B cell (primary cell): ENCODE results near the gene ABCA6. TPM values are rescaled to one million over a fixed set of nuclear protein-coding genes. Genes with fewer than 3 reads are reported as not detected.

Experiments
- ATAC-seq: fragments of 200-7000 bp; cut with Tn5 transposase; one replicate; pipeline ENCODE4 v1.10.0; 2021; ENCODE audit warnings: low read depth, mild to moderate bottlenecking, moderate number of reproducible peaks, moderate library complexity
- CTCF ChIA-PET: fragments of 350-600 bp; sonication (Branson Sonifier 250); formaldehyde crosslinking; loops from one replicate; lab custom pipeline; 2021; ENCODE audit warnings: antibody characterized with exemption, inconsistent platforms; lab: Charles Lee
- POLR2A ChIA-PET: fragments of 350-600 bp; sonication (Branson Sonifier 250); formaldehyde crosslinking; loops from one replicate; lab custom pipeline; 2021; ENCODE audit warnings: antibody characterized with exemption; lab: Charles Lee
- DNase-seq: peaks from one replicate; pipeline ENCODE4 v3.0.0; 2013
- H2AFZ ChIP-seq: 2 replicates; pipeline ENCODE4 v1.6.1; 2012; ENCODE audit warnings: mild to moderate bottlenecking, low read depth, low read length; ENCODE audit not compliant: insufficient read depth, poor library complexity, severe bottlenecking
- H3K27ac ChIP-seq, 2 donors: 1 replicate in 1 of 2; 2 replicates in 1 of 2; pipeline ENCODE4 v1.5.1; 2012 to 2013; ENCODE audit warnings: low read length in 2 of 2, mild to moderate bottlenecking in 2 of 2, moderate library complexity in 1 of 2
- H3K27me3 ChIP-seq, 4 experiments: fragments of 200-600 bp in 1 of 4; sonication (generic) in 1 of 4; replicated peaks in 1 of 4; 1 replicate in 2 of 4; 2 replicates in 2 of 4; pipeline versions ENCODE4 v1.6.1 to v1.7.0; 2013 to 2016; ENCODE audit warnings: low read length in 3 of 4, mild to moderate bottlenecking in 2 of 4, mixed read lengths in 1 of 4, moderate library complexity in 1 of 4; ENCODE audit not compliant: insufficient read depth in 4 of 4, control insufficient read depth in 3 of 4; ENCODE audit errors: control extremely low read depth in 1 of 4
- H3K36me3 ChIP-seq, 2 experiments: replicated peaks in 1 of 2; 1 replicate in 1 of 2; 2 replicates in 1 of 2; pipeline versions ENCODE4 v1.6.1 to v1.7.1; 2013; ENCODE audit warnings: low read length in 1 of 2; ENCODE audit not compliant: insufficient read depth in 2 of 2, control insufficient read depth in 1 of 2; ENCODE audit errors: control extremely low read depth in 1 of 2, extremely low read depth in 1 of 2
- H3K4me1 ChIP-seq, 2 donors: fragments of 200-600 bp in 1 of 2; sonication (generic) in 1 of 2; 1 replicate in 1 of 2; 2 replicates in 1 of 2; pipeline versions ENCODE4 v1.5.1 to v1.6.1; 2013 to 2017; ENCODE audit warnings: low read length in 2 of 2; ENCODE audit not compliant: control insufficient read depth in 2 of 2, insufficient read depth in 2 of 2
- H3K4me2 ChIP-seq: replicated peaks from 2 replicates; pipeline ENCODE3; 2012; ENCODE audit warnings: mild to moderate bottlenecking, low read depth, low read length; ENCODE audit not compliant: poor library complexity, severe bottlenecking
- H3K4me3 ChIP-seq, 5 experiments: fragments of 200-600 bp in 1 of 5; sonication (generic) in 1 of 5; 1 replicate in 3 of 5; 2 replicates in 2 of 5; pipeline versions ENCODE4 v1.5.1 to v1.7.0; 2011 to 2016; ENCODE audit warnings: low read length in 4 of 5, mild to moderate bottlenecking in 4 of 5, low read depth in 2 of 5, control low read depth in 1 of 5, moderate library complexity in 1 of 5; ENCODE audit not compliant: insufficient read depth in 1 of 5; ENCODE audit errors: control extremely low read depth in 1 of 5, extremely low read depth in 1 of 5
- H3K79me2 ChIP-seq: fragments of 200-600 bp; sonication (generic); one replicate; pipeline ENCODE4 v1.6.0; 2016; ENCODE audit warnings: low read length; ENCODE audit not compliant: control insufficient read depth, insufficient read depth
- H3K9ac ChIP-seq: fragments of 200-600 bp; sonication (generic); 2 replicates; pipeline ENCODE4 v1.6.1; 2017; ENCODE audit warnings: mild to moderate bottlenecking, low read length, moderate library complexity
- H3K9me3 ChIP-seq, 3 donors: one replicate each; pipeline versions ENCODE4 v1.6.1 to v1.7.1; 2013; ENCODE audit warnings: low read length in 2 of 3; ENCODE audit not compliant: control insufficient read depth in 2 of 3, insufficient read depth in 1 of 3; ENCODE audit errors: control extremely low read depth in 1 of 3
- H4K20me1 ChIP-seq: 2 replicates; pipeline ENCODE4 v1.6.0; 2012; ENCODE audit warnings: mild to moderate bottlenecking, low read length; ENCODE audit not compliant: insufficient read depth, control insufficient read depth, poor library complexity, severe bottlenecking
- H3K27ac Mint-ChIP-seq: one replicate; pipeline ENCODE4 v1.8.0; 2021; ENCODE audit warnings: mixed read lengths
- H3K27me3 Mint-ChIP-seq: one replicate; pipeline ENCODE4 v1.8.0; 2021; ENCODE audit warnings: mixed read lengths
- H3K4me1 Mint-ChIP-seq: one replicate; pipeline ENCODE4 v1.8.0; 2021; ENCODE audit warnings: mixed read lengths
- H3K4me3 Mint-ChIP-seq: one replicate; pipeline ENCODE4 v1.8.0; 2021; ENCODE audit warnings: mixed read lengths
- H3K9me3 Mint-ChIP-seq: one replicate; pipeline ENCODE4 v1.8.0; 2022; ENCODE audit warnings: mixed read lengths; ENCODE audit not compliant: insufficient read depth
- CTCF ChIP-seq: fragments of 200-600 bp; IDR thresholded peaks from one replicate; pipeline ENCODE4 v1.8.0; 2022; ENCODE audit warnings: antibody characterized with exemption, mild to moderate bottlenecking
- EZH2 ChIP-seq: IDR thresholded peaks from 2 replicates; pipeline ENCODE4 v1.6.1; 2012; ENCODE audit warnings: borderline replicate concordance, low read depth, mild to moderate bottlenecking, moderate library complexity, low read length; ENCODE audit not compliant: insufficient read depth, poor library complexity, severe bottlenecking
- WGBS: methylation state at CpG from one replicate; pipeline ENCODE4 v1.1.5; 2013; ENCODE audit warnings: missing lambda C conversion rate; ENCODE audit not compliant: insufficient coverage; 5-methylcytosine and 5-hydroxymethylcytosine counted together
- intact Hi-C: fragments of 100-400 bp; cut with micrococcal nuclease; formaldehyde crosslinking; loops from one replicate; pipeline ENCODE4 v1.10.0; 2022
- polyA plus RNA-seq: library from polyadenylated mRNA; depleted of rRNA; stranded (reverse); fragments of >200 nt; gene quantifications from 2 replicates; pipeline ENCODE4 v1.2.3, GENCODE V29; 2012
- small RNA-seq: library from RNA; depleted of rRNA; stranded (forward); fragments of <200 nt; gene quantifications from one replicate; pipeline ENCODE3, GENCODE V24; 2012; ENCODE audit warnings: low replicate concordance, low read depth; ENCODE audit not compliant: insufficient read length
- total RNA-seq, 2 donors: library from RNA; stranded (reverse); fragments of 120-200 nt in 1 of 2; gene quantifications; 1 replicate in 1 of 2; 2 replicates in 1 of 2; pipeline versions ENCODE4 v1.2.3 to v1.2.4, GENCODE V29; 2013 to 2022

Gene ABCA6
- total and polyA plus RNA-seq, 2 donors (not counting 1 experiment from before 2014, with no cell fraction given), result 0.18 to 1.4 TPM

GRCh38 chr17:69031839-69032238 is 109.9 kb downstream of the ABCA6 start:
- no peak overlapping the region for H3K27ac ChIP-seq
- CTCF ChIA-PET, result no interaction called here
- no peaks in the 10 kb centered on the region for H3K4me1 ChIP-seq
- H3K27me3 Mint-ChIP-seq, result no peaks in the 10 kb centered on the region
- 91% methylated on average over 3 of the region's 3 CpGs for WGBS
- H3K79me2 ChIP-seq, result no peaks in the 10 kb centered on the region
- TF ChIP-seq EZH2 (no peak), CTCF (no peak)
- H3K9me3 Mint-ChIP-seq, result no peaks in the 10 kb centered on the region
- no peak overlapping the region for H2AFZ ChIP-seq
- no peak overlapping the region for H3K9ac ChIP-seq
- no peaks in the 10 kb centered on the region for H3K27me3 ChIP-seq
- no peaks in the 10 kb centered on the region for H3K4me1 Mint-ChIP-seq
- H3K27ac Mint-ChIP-seq, result no peak overlapping the region
- no peak overlapping the region for H3K4me3 Mint-ChIP-seq
- POLR2A ChIA-PET, result no interaction called here
- H3K4me3 ChIP-seq, result no peak overlapping the region
- no peaks in the 10 kb centered on the region for H3K9me3 ChIP-seq
- ATAC-seq (no peak), DNase-seq (no peak)
- no peaks in the 10 kb centered on the region for H3K36me3 ChIP-seq
- H4K20me1 ChIP-seq, result no peaks in the 10 kb centered on the region
- H3K4me2 ChIP-seq, result no peak overlapping the region
- intact Hi-C loops, result no loop called here

- Histone ChIP-seq H3K27ac (no peak overlapping the region), H3K79me2 (no peaks in the 10 kb centered on the region), H3K36me3 (no peaks in the 10 kb centered on the region), H3K4me3 (no peak overlapping the region), H3K27me3 (no peaks in the 10 kb centered on the region), H2AFZ (no peak overlapping the region), H3K9me3 (no peaks in the 10 kb centered on the region), H4K20me1 (no peaks in the 10 kb centered on the region), H3K4me1 (no peaks in the 10 kb centered on the region), H3K9ac (no peak overlapping the region), H3K4me2 (no peak overlapping the region)
- TF ChIP-seq EZH2, result no peak
- no peak for TF ChIP-seq CTCF
- DNase-seq (no peak), ATAC-seq (no peak)
- Mint-ChIP-seq H3K4me1 (no peaks in the 10 kb centered on the region), H3K27me3 (no peaks in the 10 kb centered on the region), H3K4me3 (no peak overlapping the region), H3K27ac (no peak overlapping the region), H3K9me3 (no peaks in the 10 kb centered on the region)
- WGBS, result 80% methylated on average over 1 of the region's 1 CpG
- intact Hi-C loops, result no loop called here
- CTCF ChIA-PET, result no interaction called here
- POLR2A ChIA-PET, result no interaction called here
Observed at GRCh38 chr17:69030169-69030568, 111.5 kb downstream of the ABCA6 start.

Small RNAs within 50 kb of the gene (small RNA-seq; reads per million reads assigned to genes)
- not detected for gene MIR4524B

Other genes with a start within 250 kb of the ABCA6 start
- not detected in 2 replicates for gene ABCA8, start 186.5 kb downstream of the ABCA6 start, total RNA-seq
- not detected in 2 replicates for gene ABCA8, start 186.5 kb downstream of the ABCA6 start, polyA plus RNA-seq
- 0.29 and 0.91 TPM in 2 replicates for gene ABCA9, start 81.0 kb downstream of the ABCA6 start, total RNA-seq
- 0.03 and 0.06 TPM in 2 replicates for gene ABCA9, start 81.0 kb downstream of the ABCA6 start, polyA plus RNA-seq
- gene ABCA10, start 86.9 kb upstream of the ABCA6 start, total RNA-seq, result 1.9 and 3.2 TPM in 2 replicates
- 0.55 and 0.69 TPM in 2 replicates for gene ABCA10, start 86.9 kb upstream of the ABCA6 start, polyA plus RNA-seq
- 37.2 and 37.8 TPM in 2 replicates for gene ABCA5, start 185.2 kb upstream of the ABCA6 start, total RNA-seq
- gene ABCA5, start 185.2 kb upstream of the ABCA6 start, polyA plus RNA-seq, result 9.8 and 19.8 TPM in 2 replicates